ENCODE results near the gene DNAJB5.
A peak's percentile ranks its signal among the peaks of the same experiment; 100 is the strongest.
"Not testable (repeated sequence)": the region's sequence is repeated elsewhere in the genome, so short reads cannot be mapped to it uniquely, and the experiment has no call there.

DNAJB5 gene

DNA sequence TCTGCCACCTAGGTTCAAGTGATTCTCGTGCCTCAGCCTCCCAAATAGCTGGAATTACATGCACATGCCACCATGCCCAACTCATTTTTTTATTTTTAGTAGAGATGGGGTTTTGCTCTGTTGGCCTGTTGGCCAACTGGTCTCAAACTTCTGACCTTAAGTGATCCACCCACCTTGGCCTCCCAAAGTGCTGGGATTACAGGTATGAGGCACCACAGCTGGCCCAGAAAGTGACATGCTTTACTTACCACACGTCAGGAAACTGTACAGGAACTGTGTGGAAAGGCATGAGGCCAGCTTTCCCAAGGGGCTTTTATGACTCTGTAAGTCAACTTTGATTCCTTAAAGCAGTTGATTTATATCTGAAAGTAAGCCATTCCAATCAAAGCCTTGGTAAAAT, 25.0 kb downstream of the DNAJB5 start:
- Histone ChIP-seq H3K27ac (no peak overlapping the region), H3K36me3 (replicated peaks) (peaks cover 7% of the 10 kb centered on the region), H3K4me3 (ENCODE audit: low read depth, low read length) (no peak overlapping the region), H3K27me3 (replicated peaks) (no peaks in the 10 kb centered on the region)
- DNase-seq = no peak
- in situ Hi-C loops (cut with HindIII; ENCODE audit: low pct_ligation_motif_present, low sequenced_read_pairs) = no loop called here
- TF ChIP-seq, protein P1, sequence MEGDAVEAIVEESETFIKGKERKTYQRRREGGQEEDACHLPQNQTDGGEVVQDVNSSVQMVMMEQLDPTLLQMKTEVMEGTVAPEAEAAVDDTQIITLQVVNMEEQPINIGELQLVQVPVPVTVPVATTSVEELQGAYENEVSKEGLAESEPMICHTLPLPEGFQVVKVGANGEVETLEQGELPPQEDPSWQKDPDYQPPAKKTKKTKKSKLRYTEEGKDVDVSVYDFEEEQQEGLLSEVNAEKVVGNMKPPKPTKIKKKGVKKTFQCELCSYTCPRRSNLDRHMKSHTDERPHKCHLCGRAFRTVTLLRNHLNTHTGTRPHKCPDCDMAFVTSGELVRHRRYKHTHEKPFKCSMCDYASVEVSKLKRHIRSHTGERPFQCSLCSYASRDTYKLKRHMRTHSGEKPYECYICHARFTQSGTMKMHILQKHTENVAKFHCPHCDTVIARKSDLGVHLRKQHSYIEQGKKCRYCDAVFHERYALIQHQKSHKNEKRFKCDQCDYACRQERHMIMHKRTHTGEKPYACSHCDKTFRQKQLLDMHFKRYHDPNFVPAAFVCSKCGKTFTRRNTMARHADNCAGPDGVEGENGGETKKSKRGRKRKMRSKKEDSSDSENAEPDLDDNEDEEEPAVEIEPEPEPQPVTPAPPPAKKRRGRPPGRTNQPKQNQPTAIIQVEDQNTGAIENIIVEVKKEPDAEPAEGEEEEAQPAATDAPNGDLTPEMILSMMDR (IDR thresholded peaks at IDR 0.05; ENCODE audit: low read depth, low read length, missing control alignments) = no peak

DNA sequence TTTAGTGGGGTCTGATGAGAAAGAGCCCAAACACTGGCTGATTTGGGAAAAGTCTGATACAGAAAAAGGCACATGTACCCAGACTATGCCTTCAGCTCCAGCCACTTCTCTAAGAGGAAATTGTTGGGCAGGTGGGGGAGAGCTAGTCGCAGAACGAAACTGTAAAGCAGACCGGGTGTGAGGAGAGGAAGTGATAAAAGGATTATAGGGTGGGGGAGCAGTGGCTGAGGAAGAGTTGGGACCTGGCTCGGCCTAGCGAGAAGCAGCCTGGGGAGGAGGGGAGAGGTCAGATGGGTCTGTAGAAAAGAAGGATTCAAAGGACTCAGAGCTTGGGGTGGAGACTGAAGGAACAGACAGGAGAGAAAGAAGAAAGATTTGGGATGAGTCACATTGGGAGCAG, 33.9 kb downstream of the DNAJB5 start:
- DNase-seq; H3K27me3 ChIP-seq (replicated peaks); H3K4me3 ChIP-seq (ENCODE audit: low read depth, low read length); H3K27ac ChIP-seq; H3K36me3 ChIP-seq (replicated peaks); in situ Hi-C loops (cut with HindIII; ENCODE audit: low pct_ligation_motif_present, low sequenced_read_pairs): not testable (repeated sequence)

DNA sequence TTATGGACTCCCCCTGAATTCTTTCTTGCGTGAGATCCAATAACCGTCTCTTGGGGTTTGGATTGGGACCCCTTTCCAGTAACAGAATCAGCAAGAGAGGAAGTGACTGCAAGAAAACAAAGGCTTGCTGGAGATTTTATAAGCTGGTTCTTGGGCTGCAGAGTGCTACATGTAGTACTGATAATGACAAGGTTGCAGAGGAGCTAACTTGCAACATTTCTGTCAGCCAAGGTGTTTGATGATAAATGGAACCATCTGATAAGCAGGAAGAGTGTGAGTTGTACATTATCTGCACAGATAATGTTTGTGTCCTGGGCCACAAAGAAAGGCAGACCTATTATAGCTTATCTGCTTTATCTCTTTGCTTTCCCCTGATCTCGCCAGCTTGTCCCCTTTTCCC, 37.1 kb downstream of the DNAJB5 start:
- Histone ChIP-seq H3K4me3 (ENCODE audit: low read depth, low read length) (no peak overlapping the region), H3K27me3 (replicated peaks) (no peaks in the 10 kb centered on the region), H3K27ac (peak overlapping the region; percentile 49), H3K36me3 (replicated peaks) (no peaks in the 10 kb centered on the region)
- TF ChIP-seq, protein P1 (IDR thresholded peaks at IDR 0.05; ENCODE audit: low read depth, low read length, missing control alignments) = no peak
- DNase-seq = no peak
- in situ Hi-C loops (cut with HindIII; ENCODE audit: low pct_ligation_motif_present, low sequenced_read_pairs) = no loop called here

DNA sequence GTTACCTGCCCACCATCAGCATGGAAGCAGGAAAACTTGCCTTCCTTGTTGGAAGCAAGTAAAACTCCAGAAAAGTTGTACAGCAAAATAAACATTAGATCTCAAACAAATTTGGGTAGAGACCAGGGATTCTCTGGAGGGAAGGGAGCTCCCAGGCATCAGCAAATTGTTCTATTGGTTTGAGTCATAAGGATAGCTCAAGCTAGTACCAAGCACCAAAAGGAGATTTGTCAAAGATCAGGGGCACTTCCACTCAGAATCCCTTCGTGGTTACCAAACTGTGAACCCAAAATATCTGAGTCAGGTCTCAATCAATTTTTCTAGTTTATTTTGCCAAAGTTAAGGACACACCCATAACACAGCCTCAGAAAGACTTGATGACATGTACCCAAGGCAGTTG, 37.8 kb downstream of the DNAJB5 start:
- no peaks in the 10 kb centered on the region for H3K36me3 ChIP-seq (replicated peaks)
- TF ChIP-seq, protein P1 (IDR thresholded peaks at IDR 0.05; ENCODE audit: low read depth, low read length, missing control alignments) = no peak
- H3K4me3 ChIP-seq (ENCODE audit: low read depth, low read length) = no peak overlapping the region
- no peaks in the 10 kb centered on the region for H3K27me3 ChIP-seq (replicated peaks)
- DNase-seq = no peak
- peak overlapping the region; percentile 49 for H3K27ac ChIP-seq
- in situ Hi-C loops (cut with HindIII; ENCODE audit: low pct_ligation_motif_present, low sequenced_read_pairs) = no loop called here

DNA sequence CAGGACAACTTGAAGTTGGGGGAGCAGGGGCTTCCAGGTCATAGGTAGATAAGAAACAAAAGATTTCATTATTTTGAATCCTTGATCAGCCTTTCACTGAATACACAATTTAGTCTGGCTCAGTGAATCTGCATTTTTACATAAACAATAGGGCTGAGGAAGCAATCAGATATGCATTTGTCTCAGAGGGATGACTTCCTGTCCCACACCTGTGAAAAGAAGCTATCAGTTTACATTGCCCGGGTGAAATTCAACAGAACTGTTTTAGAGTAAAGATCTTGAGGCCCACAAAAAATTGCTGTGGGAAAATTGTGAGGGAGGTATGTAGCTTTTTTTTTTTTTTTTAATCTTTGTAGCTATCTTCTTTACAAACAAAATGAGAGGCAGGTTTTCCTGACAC, 38.3 kb downstream of the DNAJB5 start:
- TF ChIP-seq, protein P1 (IDR thresholded peaks at IDR 0.05; ENCODE audit: low read depth, low read length, missing control alignments) = no peak
- H3K36me3 ChIP-seq (replicated peaks) = no peaks in the 10 kb centered on the region
- H3K27me3 ChIP-seq (replicated peaks) = no peaks in the 10 kb centered on the region
- no peak overlapping the region for H3K4me3 ChIP-seq (ENCODE audit: low read depth, low read length)
- no peak overlapping the region for H3K27ac ChIP-seq
- in situ Hi-C loops (cut with HindIII; ENCODE audit: low pct_ligation_motif_present, low sequenced_read_pairs) = no loop called here
- no peak for DNase-seq

DNA sequence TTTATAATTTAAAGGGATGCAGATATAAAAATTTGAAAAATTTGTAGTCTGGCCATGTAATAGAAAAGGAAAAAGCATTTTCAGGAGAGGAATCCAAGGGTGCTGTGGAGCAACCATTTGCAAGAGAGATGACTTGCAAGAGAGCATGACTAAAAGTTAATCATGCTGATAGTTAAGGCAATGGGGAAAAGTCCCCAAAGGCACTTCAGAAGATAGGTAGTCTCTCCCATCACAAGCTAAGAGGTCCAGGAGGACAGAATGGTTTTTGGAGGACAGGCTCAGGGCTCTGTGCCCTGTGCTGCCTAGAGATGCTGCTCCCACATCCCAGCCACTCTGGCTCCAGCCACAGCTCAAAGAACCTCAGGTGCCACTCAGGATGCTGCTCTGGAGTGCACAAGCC, 38.8 kb downstream of the DNAJB5 start:
- in situ Hi-C loops (cut with HindIII; ENCODE audit: low pct_ligation_motif_present, low sequenced_read_pairs) = no loop called here

More for the DNA sequence above, 38.8 kb downstream of the DNAJB5 start:
- Histone ChIP-seq H3K27me3 (replicated peaks) (no peaks in the 10 kb centered on the region), H3K27ac (no peak overlapping the region), H3K36me3 (replicated peaks) (no peaks in the 10 kb centered on the region), H3K4me3 (ENCODE audit: low read depth, low read length) (no peak overlapping the region)
- no peak for DNase-seq
- TF ChIP-seq, protein P1 (IDR thresholded peaks at IDR 0.05; ENCODE audit: low read depth, low read length, missing control alignments) = no peak

Measured in brain microvascular endothelial cell (primary cell).